DMS79 (cell line): Measurements from ENCODE around the gene AGTR2.
"Not testable (repeated sequence)": the region's sequence is repeated elsewhere in the genome, so short reads cannot be mapped to it uniquely, and the experiment has no call there.

Source experiments
- DNase-seq: peaks from one replicate; lab custom pipeline; 2025; lab: John Stamatoyannopoulos, UW

The AGTR2 gene

DNA sequence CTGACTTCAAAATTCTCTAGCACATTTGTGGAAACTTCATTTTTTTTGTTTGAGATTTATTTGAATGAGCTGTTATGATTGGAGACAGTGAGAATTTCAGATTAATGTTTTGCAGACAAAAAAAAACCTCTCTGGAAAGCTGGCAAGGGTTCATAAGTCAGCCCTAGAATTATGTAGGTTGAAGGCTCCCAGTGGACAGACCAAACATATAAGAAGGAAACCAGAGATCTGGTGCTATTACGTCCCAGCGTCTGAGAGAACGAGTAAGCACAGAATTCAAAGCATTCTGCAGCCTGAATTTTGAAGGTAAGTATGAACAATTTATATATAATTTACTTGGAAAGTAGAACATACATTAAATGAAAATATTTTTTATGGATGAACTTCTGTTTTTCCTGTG lies at the start of gene AGTR2:
Gene AGTR2, plus strand, starts transcription at position 234 of the 400 bp plus-strand sequence. CDS start 1,537 bp downstream, outside the sequence.
- DNase-seq, result no peak

DNA sequence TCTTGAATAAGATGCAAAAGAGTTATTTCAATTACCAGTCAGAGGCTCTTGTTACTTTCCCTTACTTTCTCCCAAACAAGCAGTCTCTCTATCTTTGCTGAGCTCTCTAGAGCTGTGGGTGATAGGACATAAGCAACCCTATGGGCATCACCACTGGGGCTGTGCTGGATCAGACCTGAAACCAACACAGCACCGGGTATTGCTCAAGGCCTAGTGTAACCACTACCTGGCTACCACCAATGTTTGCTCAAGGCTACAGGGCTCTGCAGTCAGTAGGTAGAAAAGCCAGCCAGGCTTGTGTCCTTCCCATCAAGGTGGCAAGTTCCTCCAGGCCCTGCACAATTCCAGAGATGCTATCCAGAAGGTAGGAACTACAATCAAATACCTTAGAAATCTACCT lies 35.3 kb upstream of the AGTR2 start:
- DNase-seq, result no peak

DNA sequence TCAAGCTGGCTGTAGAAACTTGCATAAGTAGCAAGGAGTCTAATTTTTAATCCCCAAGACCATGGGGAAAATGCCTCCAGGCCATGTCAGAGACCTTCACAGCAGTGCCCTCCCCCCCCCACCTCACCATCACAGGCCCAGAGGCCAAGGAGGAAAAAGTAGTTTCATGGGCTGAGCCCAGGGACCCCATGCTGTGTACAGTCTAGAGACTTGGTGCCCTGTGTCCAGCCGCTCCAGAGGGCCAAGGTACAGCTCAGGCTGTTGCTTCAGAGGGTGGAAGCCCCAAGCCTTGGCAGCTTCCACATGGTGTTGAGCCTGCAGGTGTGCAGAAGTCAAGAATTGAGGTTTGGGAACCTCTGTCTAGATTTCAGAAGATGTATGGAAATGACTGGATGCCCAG lies 29.3 kb upstream of the AGTR2 start:
- DNase-seq, result not testable (repeated sequence)

DNA sequence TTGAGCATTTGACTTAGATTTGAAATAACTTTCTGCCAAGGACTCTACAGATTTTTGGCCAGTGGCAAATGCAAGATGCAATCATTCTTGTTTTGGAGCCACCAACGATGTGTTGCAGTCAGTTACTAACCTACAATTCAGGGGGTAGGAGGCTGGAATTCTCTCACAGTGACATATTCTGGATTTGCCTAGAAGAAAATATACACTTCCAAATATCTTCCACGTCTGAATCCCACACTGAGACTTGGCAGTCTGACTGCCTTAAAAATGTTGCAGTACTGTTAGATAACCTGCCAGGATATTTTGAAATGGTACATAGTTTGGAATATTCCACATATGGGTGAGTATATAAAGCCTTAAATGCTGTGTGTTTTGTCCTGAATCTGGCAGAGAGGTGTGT lies 27.6 kb upstream of the AGTR2 start:
- no peak for DNase-seq

- no peak for DNase-seq
These were observed 2.4 kb downstream of the AGTR2 start for GRCh38 chrX:116172976-116173375.

GRCh38 chrX:116181300-116181699 lies 10.8 kb downstream of the AGTR2 start:
- DNase-seq, result no peak

DNA sequence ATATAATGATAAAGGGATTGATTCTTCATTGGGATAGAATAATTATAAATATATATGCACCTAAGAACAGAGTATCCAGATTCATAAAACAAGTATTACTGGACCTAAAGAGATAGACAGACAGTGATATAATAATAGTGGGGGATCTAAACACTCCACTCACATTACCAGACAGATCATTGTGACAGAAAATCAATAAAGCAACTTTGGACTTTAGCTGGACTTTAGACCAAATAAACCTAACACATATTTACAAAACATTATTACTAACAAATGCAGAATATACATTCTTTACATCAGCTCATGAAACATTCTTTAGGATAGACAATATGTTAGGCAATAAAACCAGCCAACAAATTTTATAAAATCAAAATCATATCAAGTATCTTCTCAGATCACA lies 14.6 kb downstream of the AGTR2 start:
- DNase-seq, result no peak

GRCh38 chrX:116194649-116195048 lies 24.1 kb downstream of the AGTR2 start:
- no peak for DNase-seq

GRCh38 chrX:116198235-116198634 lies 27.7 kb downstream of the AGTR2 start:
- DNase-seq, result no peak

- DNase-seq, result no peak
These were observed 28.3 kb downstream of the AGTR2 start for GRCh38 chrX:116198810-116199209.

GRCh38 chrX:116204932-116205331 lies 34.4 kb downstream of the AGTR2 start:
- DNase-seq, result no peak

- no peak for DNase-seq
These were observed 42.7 kb downstream of the AGTR2 start for GRCh38 chrX:116213262-116213661.

DNA sequence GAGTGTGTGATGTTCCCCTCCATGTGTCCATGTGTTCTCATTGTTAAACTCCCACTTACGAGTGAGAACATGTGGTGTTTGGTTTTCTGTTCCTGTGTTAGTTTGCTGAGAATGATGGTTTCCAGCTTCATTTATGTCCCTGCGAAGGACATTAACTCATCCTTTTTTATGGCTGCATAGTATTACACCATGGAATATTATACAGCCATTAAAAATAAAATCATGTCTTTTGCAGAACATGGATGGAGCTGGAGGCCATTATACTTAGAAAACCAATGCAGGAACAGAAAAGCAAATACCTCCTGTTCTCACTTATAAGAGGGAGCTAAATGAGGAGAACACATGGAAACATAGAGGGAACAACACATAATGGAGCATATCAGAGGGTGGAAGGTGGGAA lies 46.5 kb downstream of the AGTR2 start:
- DNase-seq, result not testable (repeated sequence)
